ENCODE data around the gene VMP1.
"Not testable (repeated sequence)": the region's sequence is repeated elsewhere in the genome, so short reads cannot be mapped to it uniquely, and the experiment has no call there.

The VMP1 gene

GRCh38 chr17:59755069-59755468, 47.6 kb downstream of the VMP1 start:
- DNase-seq (ENCODE audit: low read depth), result not testable (repeated sequence)

GRCh38 chr17:59756236-59756818, 48.9 kb downstream of the VMP1 start:
- no peak for DNase-seq (ENCODE audit: low read depth)

- DNase-seq (ENCODE audit: low read depth), result no peak
Measured at GRCh38 chr17:59757043-59757442, 49.6 kb downstream of the VMP1 start.

GRCh38 chr17:59757470-59757869, 50.0 kb downstream of the VMP1 start:
- no peak for DNase-seq (ENCODE audit: low read depth)

GRCh38 chr17:59757881-59758385, 50.5 kb downstream of the VMP1 start:
- no peak for DNase-seq (ENCODE audit: low read depth)

- not testable (repeated sequence) for DNase-seq (ENCODE audit: low read depth)
Measured at GRCh38 chr17:59758998-59759651, 51.7 kb downstream of the VMP1 start.

- DNase-seq (ENCODE audit: low read depth), result no peak
Measured at GRCh38 chr17:59760160-59760559, 52.7 kb downstream of the VMP1 start.

GRCh38 chr17:59761385-59762048, 54.1 kb downstream of the VMP1 start:
- DNase-seq (ENCODE audit: low read depth), result no peak

- DNase-seq (ENCODE audit: low read depth), result no peak
Measured at GRCh38 chr17:59762049-59762823, 54.8 kb downstream of the VMP1 start.

- no peak for DNase-seq (ENCODE audit: low read depth)
Measured at GRCh38 chr17:59762824-59763374, 55.4 kb downstream of the VMP1 start.

GRCh38 chr17:59763861-59764260, 56.4 kb downstream of the VMP1 start:
- DNase-seq (ENCODE audit: low read depth), result no peak

GRCh38 chr17:59764292-59764741, 56.9 kb downstream of the VMP1 start:
- no peak for DNase-seq (ENCODE audit: low read depth)

- no peak for DNase-seq (ENCODE audit: low read depth)
Measured at GRCh38 chr17:59765038-59765437, 57.6 kb downstream of the VMP1 start.

GRCh38 chr17:59766491-59766890, 59.0 kb downstream of the VMP1 start:
- no peak for DNase-seq (ENCODE audit: low read depth)

GRCh38 chr17:59767176-59767575, 59.7 kb downstream of the VMP1 start:
- DNase-seq (ENCODE audit: low read depth), result no peak

- no peak for DNase-seq (ENCODE audit: low read depth)
Measured at GRCh38 chr17:59769887-59770286, 62.4 kb downstream of the VMP1 start.

- no peak for DNase-seq (ENCODE audit: low read depth)
Measured at GRCh38 chr17:59771093-59771492, 63.6 kb downstream of the VMP1 start.

- no peak for DNase-seq (ENCODE audit: low read depth)
Measured at GRCh38 chr17:59775786-59776350, 68.4 kb downstream of the VMP1 start.

GRCh38 chr17:59776577-59776976, 69.1 kb downstream of the VMP1 start:
- no peak for DNase-seq (ENCODE audit: low read depth)

- DNase-seq (ENCODE audit: low read depth), result no peak
Measured at GRCh38 chr17:59777033-59777432, 69.6 kb downstream of the VMP1 start.

GRCh38 chr17:59778996-59779395, 71.5 kb downstream of the VMP1 start:
- no peak for DNase-seq (ENCODE audit: low read depth)

GRCh38 chr17:59779521-59779920, 72.1 kb downstream of the VMP1 start:
- no peak for DNase-seq (ENCODE audit: low read depth)
